Measurements from ENCODE around the gene COX15.

Gene COX15

DNA sequence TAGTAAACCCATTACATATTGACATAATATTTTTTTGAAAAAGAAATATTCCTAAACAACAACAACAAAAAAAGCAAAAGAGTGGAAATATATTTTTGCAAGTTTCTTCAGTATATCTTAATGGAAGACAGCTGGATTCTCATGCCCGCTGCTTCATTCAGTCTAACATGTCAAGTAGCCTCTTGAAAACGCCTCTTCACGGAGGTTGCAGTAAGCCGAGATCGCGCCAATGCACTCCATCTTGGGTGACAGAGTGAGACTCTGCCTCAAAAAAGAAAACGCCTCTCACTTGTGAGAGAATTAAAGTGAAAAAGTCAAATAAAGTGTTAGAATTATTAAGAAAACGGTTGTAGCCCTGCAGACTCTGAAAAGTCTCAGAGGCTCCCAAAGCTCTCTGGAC is 1.4 kb upstream of the COX15 start (continued):
- TF ChIP-seq, protein P1, sequence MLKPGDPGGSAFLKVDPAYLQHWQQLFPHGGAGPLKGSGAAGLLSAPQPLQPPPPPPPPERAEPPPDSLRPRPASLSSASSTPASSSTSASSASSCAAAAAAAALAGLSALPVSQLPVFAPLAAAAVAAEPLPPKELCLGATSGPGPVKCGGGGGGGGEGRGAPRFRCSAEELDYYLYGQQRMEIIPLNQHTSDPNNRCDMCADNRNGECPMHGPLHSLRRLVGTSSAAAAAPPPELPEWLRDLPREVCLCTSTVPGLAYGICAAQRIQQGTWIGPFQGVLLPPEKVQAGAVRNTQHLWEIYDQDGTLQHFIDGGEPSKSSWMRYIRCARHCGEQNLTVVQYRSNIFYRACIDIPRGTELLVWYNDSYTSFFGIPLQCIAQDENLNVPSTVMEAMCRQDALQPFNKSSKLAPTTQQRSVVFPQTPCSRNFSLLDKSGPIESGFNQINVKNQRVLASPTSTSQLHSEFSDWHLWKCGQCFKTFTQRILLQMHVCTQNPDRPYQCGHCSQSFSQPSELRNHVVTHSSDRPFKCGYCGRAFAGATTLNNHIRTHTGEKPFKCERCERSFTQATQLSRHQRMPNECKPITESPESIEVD (tag by site-specific recombination; IDR thresholded peaks at IDR 0.05) = no peak
- TF ChIP-seq ZNF248 (tag by site-specific recombination; IDR thresholded peaks at IDR 0.05) (no peak), ZSCAN30 (tag by site-specific recombination; IDR thresholded peaks at IDR 0.05) (no peak), YY2 (tag by site-specific recombination; IDR thresholded peaks at IDR 0.05) (no peak), ZNF621 (tag by site-specific recombination; IDR thresholded peaks at IDR 0.05) (no peak), ZNF24 (tag by site-specific recombination; IDR thresholded peaks at IDR 0.05) (no peak)
- TF ChIP-seq, protein P2, sequence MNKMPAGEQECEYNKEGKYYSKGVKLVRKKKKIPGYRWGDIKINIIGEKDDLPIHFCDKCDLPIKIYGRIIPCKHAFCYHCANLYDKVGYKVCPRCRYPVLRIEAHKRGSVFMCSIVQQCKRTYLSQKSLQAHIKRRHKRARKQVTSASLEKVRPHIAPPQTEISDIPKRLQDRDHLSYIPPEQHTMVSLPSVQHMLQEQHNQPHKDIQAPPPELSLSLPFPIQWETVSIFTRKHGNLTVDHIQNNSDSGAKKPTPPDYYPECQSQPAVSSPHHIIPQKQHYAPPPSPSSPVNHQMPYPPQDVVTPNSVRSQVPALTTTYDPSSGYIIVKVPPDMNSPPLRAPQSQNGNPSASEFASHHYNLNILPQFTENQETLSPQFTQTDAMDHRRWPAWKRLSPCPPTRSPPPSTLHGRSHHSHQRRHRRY (tag by site-specific recombination; IDR thresholded peaks at IDR 0.05) = no peak
- TF ChIP-seq, protein P3, sequence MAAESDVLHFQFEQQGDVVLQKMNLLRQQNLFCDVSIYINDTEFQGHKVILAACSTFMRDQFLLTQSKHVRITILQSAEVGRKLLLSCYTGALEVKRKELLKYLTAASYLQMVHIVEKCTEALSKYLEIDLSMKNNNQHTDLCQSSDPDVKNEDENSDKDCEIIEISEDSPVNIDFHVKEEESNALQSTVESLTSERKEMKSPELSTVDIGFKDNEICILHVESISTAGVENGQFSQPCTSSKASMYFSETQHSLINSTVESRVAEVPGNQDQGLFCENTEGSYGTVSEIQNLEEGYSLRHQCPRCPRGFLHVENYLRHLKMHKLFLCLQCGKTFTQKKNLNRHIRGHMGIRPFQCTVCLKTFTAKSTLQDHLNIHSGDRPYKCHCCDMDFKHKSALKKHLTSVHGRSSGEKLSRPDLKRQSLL (tag by site-specific recombination; IDR thresholded peaks at IDR 0.05) = no peak

DNA sequence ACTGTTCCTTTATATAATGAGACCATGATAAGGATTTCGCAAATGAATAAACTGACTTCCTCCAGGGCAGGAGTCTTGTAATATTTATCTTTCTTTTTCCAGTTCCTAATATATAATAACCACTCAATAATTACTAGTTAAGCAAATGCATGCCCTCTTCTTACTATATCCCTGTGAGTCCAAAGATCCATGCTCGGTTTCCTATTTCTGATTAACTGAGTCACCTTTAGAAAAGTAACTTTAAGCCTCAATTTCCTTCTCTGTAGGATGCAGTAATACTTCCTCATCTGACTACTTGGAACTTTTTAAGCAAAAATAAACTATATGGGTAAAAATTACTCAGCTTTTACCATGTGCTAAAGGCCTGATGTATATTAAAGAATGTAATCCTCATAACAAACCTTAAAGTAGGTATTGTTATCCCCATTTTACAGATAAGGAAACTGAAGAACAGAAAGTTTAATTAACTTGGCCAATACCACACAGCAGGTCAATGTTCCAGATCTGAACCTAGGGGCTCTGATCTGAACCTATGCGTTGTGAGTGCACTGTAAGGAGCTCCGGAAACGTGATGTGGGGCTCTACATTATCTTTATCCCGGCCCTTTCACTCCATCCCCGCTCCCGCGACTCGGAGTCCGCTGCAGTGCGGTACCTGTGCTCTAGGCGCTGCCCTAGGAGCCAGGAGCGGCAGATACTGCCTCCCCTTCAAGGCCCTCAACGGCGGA is 458 bp downstream of the COX15 start:
- CTCF ChIA-PET = interaction anchor here (0.5 to 1.9 kb wide), 10 partner anchors 10 to 787 kb away, joined by 3 to 9 read pairs (median 3); partner anchors contain the start of gene ENTPD7
- H3K36me3 ChIP-seq (ENCODE audit: control insufficient read depth in 2 of 2, insufficient read depth in 1 of 2, low read length in 2 of 2) = peaks cover 19 to 43% of the 10 kb centered on the region in 2 experiments
- H3K4me1 ChIP-seq (ENCODE audit: control insufficient read depth, insufficient read depth, low read length) = no peaks in the 10 kb centered on the region
- H3K9me3 ChIP-seq (ENCODE audit: control insufficient read depth, insufficient read depth, low read depth, low read length) = no peaks in the 10 kb centered on the region
- peak overlapping the region; percentile 99 for H3K4me3 ChIP-seq (ENCODE audit: low read depth, low read length)
- POLR2A ChIA-PET = interaction anchor here (0.9 to 2.7 kb wide), 13 partner anchors 9 to 306 kb away, joined by 3 to 13 read pairs (median 3); partner anchors contain the start of genes ENTPD7, GOT1 and SLC25A28
- H3K27ac ChIP-seq (ENCODE audit: extremely low read depth, low read depth, low read length) = peak overlapping the region; percentile 61
- TF ChIP-seq, protein P4, sequence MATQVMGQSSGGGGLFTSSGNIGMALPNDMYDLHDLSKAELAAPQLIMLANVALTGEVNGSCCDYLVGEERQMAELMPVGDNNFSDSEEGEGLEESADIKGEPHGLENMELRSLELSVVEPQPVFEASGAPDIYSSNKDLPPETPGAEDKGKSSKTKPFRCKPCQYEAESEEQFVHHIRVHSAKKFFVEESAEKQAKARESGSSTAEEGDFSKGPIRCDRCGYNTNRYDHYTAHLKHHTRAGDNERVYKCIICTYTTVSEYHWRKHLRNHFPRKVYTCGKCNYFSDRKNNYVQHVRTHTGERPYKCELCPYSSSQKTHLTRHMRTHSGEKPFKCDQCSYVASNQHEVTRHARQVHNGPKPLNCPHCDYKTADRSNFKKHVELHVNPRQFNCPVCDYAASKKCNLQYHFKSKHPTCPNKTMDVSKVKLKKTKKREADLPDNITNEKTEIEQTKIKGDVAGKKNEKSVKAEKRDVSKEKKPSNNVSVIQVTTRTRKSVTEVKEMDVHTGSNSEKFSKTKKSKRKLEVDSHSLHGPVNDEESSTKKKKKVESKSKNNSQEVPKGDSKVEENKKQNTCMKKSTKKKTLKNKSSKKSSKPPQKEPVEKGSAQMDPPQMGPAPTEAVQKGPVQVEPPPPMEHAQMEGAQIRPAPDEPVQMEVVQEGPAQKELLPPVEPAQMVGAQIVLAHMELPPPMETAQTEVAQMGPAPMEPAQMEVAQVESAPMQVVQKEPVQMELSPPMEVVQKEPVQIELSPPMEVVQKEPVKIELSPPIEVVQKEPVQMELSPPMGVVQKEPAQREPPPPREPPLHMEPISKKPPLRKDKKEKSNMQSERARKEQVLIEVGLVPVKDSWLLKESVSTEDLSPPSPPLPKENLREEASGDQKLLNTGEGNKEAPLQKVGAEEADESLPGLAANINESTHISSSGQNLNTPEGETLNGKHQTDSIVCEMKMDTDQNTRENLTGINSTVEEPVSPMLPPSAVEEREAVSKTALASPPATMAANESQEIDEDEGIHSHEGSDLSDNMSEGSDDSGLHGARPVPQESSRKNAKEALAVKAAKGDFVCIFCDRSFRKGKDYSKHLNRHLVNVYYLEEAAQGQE (tag by site-specific recombination; IDR thresholded peaks at IDR 0.05) = 0 out of 2 replicates have a peak, but pooled peaks have one; percentile 6
- TF ChIP-seq ZNF600 (tag by site-specific recombination; IDR thresholded peaks at IDR 0.05) (peak; percentile 91), SCRT1 (tag by site-specific recombination; IDR thresholded peaks at IDR 0.05; ENCODE audit: borderline replicate concordance) (no peak), SP7 (tag by site-specific recombination; IDR thresholded peaks at IDR 0.05) (0 out of 2 replicates have a peak, but pooled peaks have one; percentile 51), ZNF114 (tag by site-specific recombination; IDR thresholded peaks at IDR 0.05) (no peak), ZNF501 (tag by site-specific recombination; IDR thresholded peaks at IDR 0.05) (peak; percentile 84; the same call in 1 of the 2 replicates), ZNF768 (tag by site-specific recombination; IDR thresholded peaks at IDR 0.05) (peak; percentile 87)
- TF ChIP-seq, protein P5, sequence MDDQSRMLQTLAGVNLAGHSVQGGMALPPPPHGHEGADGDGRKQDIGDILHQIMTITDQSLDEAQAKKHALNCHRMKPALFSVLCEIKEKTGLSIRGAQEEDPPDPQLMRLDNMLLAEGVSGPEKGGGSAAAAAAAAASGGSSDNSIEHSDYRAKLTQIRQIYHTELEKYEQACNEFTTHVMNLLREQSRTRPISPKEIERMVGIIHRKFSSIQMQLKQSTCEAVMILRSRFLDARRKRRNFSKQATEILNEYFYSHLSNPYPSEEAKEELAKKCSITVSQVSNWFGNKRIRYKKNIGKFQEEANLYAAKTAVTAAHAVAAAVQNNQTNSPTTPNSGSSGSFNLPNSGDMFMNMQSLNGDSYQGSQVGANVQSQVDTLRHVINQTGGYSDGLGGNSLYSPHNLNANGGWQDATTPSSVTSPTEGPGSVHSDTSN (CRISPR knock-in tag; IDR thresholded peaks at IDR 0.05) = no peak
- TF ChIP-seq, protein P6, sequence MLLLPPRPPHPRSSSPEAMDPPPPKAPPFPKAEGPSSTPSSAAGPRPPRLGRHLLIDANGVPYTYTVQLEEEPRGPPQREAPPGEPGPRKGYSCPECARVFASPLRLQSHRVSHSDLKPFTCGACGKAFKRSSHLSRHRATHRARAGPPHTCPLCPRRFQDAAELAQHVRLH (tag by site-specific recombination; IDR thresholded peaks at IDR 0.05) = 0 out of 2 replicates have a peak, but pooled peaks have one; percentile 10

Data from HEK293 (cell line).